NCI-H1436 (cell line): Measurements from ENCODE around the gene MLLT11.
"Not testable (repeated sequence)": the region's sequence is repeated elsewhere in the genome, so short reads cannot be mapped to it uniquely, and the experiment has no call there.

Experiments
- DNase-seq: peaks from one replicate; lab custom pipeline; 2025; lab: John Stamatoyannopoulos, UW

Gene MLLT11

GRCh38 chr1:151056149-151056548, 4.0 kb upstream of the MLLT11 start:
- DNase-seq, result no peak

DNA sequence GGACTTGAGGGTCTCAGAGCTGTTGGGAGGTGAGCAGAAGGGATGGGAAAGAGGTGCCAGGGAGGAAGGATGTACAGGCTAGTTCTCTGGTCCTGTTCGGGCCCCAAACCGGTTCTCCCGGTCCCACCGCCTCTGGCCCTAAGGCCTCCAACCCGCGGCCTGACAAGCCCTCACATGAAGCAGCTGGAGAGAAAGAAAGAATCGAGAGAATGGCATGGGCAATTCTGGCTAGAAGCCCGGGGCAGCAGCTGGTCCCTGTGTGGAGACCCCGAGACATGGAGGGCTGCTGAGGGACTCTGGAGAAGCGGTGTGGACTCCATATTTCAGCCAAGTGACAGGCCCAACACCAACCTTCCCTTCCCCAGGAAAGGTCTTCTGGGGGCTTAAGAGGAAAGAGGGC, 1.5 kb upstream of the MLLT11 start:
- no peak for DNase-seq

GRCh38 chr1:151059109-151060006, 839 bp upstream of the MLLT11 start, which contains the start of gene CDC42SE1:
Gene CDC42SE1, minus strand, starts transcription at chr1:151059622. Its CDS starts 3,892 bp downstream, at chr1:151055730.
- peak; percentile 80 for DNase-seq

GRCh38 chr1:151060657-151061421, 642 bp downstream of the MLLT11 start:
- DNase-seq, result peak; percentile 34

DNA sequence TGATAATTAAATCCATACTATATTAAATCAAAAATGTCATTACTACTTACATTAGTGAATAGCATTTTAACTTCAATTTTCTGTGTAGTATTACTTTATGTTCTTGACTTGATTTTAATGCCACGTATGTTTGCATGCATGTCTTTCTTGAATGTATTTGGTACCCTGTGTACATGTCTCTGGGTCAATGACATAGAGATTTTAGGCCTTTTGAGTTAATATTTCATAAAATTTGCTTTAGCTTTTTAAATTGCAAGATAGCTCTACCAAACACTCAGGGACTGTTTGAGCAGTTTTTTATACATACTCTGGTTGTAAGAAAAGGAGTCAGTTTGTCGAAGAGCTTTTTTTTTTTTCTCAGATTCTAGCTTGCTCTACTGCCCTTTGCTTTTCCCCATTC, 1.5 kb downstream of the MLLT11 start:
- no peak for DNase-seq

DNA sequence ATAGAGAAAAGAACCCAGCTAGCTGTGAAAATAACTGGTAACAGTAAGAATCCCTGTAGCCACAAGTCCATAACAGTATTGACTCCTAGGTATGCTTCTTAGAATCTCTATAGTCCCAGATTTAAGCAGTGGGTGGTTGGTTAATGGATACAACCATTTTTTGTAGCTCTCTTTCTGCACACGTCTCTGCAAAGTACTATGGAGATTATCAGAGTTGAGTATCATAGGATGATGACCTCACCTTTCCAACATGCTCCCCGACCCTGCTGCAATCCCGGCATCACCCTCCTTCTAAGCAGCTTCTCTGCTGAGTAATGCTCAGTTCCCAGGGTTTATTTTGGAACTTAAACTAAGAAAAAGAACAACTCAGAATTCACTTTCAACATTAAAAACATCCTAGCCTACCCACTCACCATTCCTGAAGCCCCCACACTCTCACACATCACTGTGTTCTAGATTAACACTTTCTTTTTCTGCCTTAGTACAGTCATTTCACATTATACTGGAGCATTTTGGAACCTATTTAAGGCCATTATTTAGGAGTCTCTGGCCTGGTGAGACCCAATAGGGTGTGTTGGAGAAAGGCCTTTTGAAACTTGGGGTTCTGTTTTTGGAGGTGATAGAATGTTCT, 2.7 kb downstream of the MLLT11 start:
- DNase-seq, result no peak

GRCh38 chr1:151065089-151065645, 5.0 kb downstream of the MLLT11 start:
- DNase-seq, result no peak

GRCh38 chr1:151067185-151067584, 7.0 kb downstream of the MLLT11 start:
- no peak for DNase-seq

DNA sequence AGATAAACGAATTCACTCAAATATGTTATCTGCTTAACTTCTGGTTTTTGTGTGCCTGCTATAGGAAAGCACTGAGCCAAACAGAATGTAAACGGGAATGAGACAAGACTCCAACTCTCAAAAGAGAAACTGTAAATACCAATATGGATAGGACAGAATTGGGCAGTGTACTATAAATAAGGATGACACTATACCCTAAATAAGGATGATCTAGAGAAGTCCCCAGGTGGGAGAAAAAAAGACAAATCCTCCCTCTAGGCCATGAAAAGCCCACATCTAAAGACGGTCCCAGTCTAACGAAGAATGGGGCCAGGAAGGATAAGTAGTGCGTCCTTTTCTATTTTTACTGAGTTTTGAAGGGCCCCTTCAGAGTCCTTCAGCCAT, 8.9 kb downstream of the MLLT11 start:
- no peak for DNase-seq

DNA sequence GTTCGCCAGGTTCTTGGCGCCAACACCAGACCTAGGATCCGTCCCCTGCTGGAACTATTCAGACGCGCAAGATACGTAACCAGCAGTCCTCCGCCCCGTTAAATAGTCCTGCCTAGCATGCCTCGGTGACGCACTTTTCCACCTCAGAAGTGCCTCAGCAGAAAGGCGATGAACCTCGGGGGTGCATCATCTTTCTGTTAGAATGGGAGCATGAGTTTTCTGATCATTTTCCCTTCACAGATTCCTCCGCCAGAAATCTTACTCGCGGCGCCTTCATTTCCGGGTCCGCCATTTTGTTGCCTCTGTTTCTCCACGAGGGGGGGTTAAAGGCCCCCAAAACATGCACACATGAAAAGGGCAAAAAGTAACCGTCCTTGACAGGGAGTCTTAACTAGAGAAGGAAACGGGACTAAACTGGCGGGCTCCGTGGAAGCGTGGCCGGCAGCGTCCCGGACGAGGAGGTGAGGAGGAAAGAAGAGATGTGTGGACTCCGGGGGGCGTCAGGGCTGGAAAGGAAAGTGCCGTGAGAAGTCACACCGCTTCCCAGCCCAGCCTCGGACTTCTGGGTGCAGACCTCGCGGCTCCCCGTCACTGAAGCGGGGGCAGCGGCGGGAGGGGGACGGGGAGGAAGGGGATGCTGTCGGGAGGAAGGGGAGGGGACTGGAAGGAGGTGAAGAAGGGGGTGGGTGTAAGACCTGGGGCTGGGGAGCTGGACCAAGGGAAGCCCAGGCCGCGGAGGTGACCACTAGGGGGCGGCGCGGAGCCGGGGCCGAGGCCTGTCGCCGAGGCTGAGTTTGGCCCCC, 10.5 kb downstream of the MLLT11 start, which contains the start of gene GABPB2:
GABPB2 (plus strand) TSS at position 288 of the 803 bp plus-strand sequence. CDS start 17,429 bp downstream, outside the sequence.
- peak; percentile 87 for DNase-seq

DNA sequence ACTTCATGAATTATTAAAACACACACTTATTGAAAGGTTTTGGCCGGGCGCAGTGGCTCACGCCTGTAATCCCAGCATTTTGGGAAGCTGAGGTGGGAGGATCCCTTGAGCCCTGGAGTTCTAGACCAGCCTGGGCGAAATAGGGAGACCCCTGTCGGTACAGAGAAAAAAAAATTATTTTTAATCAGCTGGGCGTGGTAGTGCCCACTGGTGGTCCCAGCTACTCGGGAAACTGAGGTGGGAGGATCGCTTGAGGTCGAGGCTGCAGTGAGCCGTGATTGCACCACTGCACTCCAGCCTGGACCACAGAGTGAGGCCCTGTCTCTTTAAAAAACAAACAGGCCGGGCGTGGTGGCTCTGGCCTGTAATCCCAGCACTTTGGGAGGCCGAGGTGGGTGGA, 12.0 kb downstream of the MLLT11 start:
- DNase-seq, result no peak

DNA sequence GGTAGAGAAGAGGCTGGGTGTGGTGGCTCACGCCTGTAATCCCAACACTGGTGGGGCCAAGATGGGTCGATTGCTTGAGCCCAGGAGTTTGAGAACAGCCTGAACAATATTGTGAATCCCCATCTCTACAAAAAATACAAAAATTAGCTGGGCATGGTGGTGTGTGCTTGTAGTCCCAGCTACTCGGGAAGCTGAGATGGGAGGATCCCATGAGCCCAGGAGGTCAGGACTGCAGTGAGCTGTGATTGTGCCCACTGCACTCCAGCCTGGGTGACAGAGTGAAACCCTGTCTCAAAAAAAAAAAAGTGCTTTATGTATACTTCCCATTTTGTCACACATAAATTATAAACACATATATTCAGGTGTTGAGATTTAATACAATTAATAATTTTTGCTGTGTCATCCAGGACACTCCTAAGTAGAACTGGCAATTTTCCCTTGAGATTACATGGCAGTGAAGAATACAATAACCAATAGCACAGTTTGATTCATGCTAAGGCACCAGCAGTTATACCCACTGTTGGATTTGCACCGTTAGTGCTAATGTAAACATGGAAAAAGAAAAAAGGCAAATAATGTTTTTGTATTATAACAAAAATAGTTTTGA, 25.9 kb downstream of the MLLT11 start:
- no peak for DNase-seq

DNA sequence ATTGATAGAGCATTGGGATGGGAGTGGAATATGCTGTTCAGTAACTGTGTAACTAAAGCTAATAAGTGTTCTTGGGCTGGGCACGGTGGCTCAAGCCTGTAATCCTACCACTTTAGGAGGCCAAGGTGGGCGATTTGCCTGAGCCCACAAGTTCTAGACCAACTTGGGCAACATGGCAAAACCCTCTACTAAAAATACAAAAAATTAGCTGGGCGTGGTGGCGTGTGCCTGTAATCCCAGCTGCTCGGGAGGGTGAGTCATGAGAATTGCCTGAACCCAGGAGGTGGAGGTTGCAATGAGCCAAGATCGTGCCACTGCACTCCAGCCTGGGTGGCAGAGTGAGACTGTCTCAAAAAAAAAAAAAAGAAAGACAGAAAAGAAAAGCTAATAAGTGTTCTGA, 37.2 kb downstream of the MLLT11 start:
- not testable (repeated sequence) for DNase-seq

- DNase-seq, result no peak
Observed at GRCh38 chr1:151098126-151098525, 37.9 kb downstream of the MLLT11 start.

DNA sequence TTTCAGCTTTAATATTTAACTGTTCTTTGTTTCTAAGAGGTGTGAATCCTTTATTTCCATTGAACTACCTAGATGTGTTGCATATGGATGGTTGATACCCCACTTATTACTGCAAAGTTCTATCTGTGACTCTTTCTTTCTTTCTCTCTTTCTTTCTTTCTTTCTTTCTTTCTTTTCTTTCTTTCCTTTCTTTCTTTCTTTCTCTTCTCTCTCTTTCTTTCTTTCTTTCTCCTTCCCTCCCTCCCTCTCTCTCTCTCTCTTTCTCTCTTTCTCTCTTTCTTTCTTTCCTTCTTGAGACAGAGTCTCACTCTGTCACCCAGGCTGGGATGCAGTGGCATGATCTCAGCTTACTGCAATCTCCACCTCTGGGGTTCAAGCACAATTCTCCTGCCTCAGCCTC, 44.4 kb downstream of the MLLT11 start:
- DNase-seq, result no peak

DNA sequence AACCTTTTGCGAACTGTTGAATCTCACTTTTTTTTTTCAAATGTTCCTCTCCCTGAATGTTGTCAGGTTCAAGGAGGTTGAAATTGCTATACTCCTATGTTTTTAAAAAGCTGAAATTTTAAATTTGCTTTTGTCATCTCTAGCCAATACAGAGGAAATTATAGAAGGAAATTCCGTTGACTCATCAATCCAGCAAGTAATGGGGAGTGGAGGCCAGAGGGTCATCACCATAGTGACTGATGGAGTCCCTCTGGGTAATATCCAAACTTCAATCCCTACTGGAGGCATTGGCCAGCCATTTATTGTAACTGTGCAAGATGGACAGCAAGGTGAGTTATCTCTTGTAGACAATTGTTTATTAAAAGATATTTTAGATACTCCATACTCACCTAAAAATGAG, 46.7 kb downstream of the MLLT11 start:
- no peak for DNase-seq

DNA sequence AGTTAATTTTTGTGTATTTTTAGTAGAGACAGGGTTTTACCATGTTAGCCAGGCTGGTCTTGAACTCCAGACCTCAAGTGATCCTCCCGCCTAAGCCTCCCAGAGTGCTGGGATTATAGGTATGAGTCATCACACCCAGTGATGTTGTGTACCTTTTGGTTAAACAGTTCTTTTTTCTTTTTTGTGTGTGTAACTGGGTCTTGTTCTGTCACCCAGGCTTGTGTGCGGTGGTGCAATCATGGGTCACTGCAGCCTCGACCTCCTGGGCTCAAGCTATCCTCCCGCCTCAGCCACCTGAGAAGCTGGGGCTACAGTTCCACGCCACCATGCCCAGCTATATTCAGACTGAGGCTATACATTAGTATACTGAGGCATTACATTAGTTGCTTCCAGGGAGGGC, 48.1 kb downstream of the MLLT11 start:
- no peak for DNase-seq

GRCh38 chr1:151113877-151114276, 53.7 kb downstream of the MLLT11 start:
- DNase-seq, result no peak
